GM20431 (cell line): ENCODE measurements around the gene APOH.

Experiments used
- in situ Hi-C: fragments of 300-500 bp; cut with MseI, MboI; formaldehyde crosslinking; loops from one replicate; pipeline ENCODE4 v1.15.0; 2020; ENCODE audit warnings: low sequenced_read_pairs; ENCODE audit not compliant: unreplicated experiment

Gene APOH

GRCh38 chr17:66165537-66166123 lies 63.6 kb downstream of the APOH start:
- in situ Hi-C loops, result loop anchor here (25.0 kb wide), 1 partner anchor 878 kb away; no protein-coding TSS in a partner anchor
